HCT116 (cell line): ENCODE results near the gene SKP2. TPM values are rescaled to one million over a fixed set of nuclear protein-coding genes. Genes with fewer than 3 reads are reported as not detected.

Experiments used
- ATAC-seq: fragments of 200-7000 bp; cut with Tn5 transposase; 2 replicates; pipeline ENCODE4 v1.9.1; 2020; ENCODE audit warnings: mild to moderate bottlenecking, moderate library complexity
- BruUV-seq: library from RNA; stranded (reverse); fragments of 400-500 nt; replicated peaks from 2 replicates; lab custom pipeline; 2021; lab: Mats Ljungman, UMichigan
- CTCF ChIA-PET: fragments of 300-600 bp; sonication (Branson Sonifier 250); formaldehyde crosslinking; loops from one replicate; lab custom pipeline; 2021; ENCODE audit warnings: antibody characterized with exemption; lab: Charles Lee
- POLR2A ChIA-PET: fragments of 300-600, 350-600 bp; sonication (Branson Sonifier 250); formaldehyde crosslinking; loops from one replicate; lab custom pipeline; 2021; ENCODE audit warnings: antibody characterized with exemption; lab: Charles Lee
- RAD21 ChIA-PET, 2 experiments: fragments of 300-600 bp; sonication (Branson Sonifier 250); formaldehyde crosslinking; loops; one replicate each; lab custom pipeline; 2023; ENCODE audit warnings: low total read pairs in 2 of 2; ENCODE audit not compliant: uncharacterized antibody in 2 of 2, unreplicated experiment in 2 of 2, low non-redundant PET in 1 of 2; lab: Charles Lee
- DNase-seq: peaks from one replicate; pipeline ENCODE4 v3.0.0-alpha.2; 2010; ENCODE audit warnings: low read depth, low spot score
- H2AFZ ChIP-seq: fragments of 200-600 bp; shearing (Covaris generic), sonication (generic); 2 replicates; pipeline ENCODE4 v1.6.1; 2017; ENCODE audit warnings: low read depth, mixed run types, mixed read lengths, antibody characterized with exemption, low read length; ENCODE audit not compliant: poor library complexity, severe bottlenecking
- H3K27ac ChIP-seq: 2 replicates; pipeline ENCODE4 v1.5.1; 2012; ENCODE audit warnings: low read depth, low read length
- H3K27me3 ChIP-seq: fragments of 200-600 bp; sonication (generic); 2 replicates; pipeline ENCODE4 v1.6.1; 2016; ENCODE audit warnings: mixed run types, low read length, mixed read lengths; ENCODE audit not compliant: insufficient read depth
- H3K36me3 ChIP-seq, 2 experiments: fragments of 200-500 bp in 1 of 2; fragments of 200-600 bp in 1 of 2; sonication (Bioruptor generic) in 1 of 2; sonication (generic) in 1 of 2; 2 replicates each; pipeline versions ENCODE4 v1.5.1 to v1.6.1; 2014 to 2016; ENCODE audit warnings: low read length in 2 of 2, inconsistent platforms in 1 of 2, mixed read lengths in 1 of 2, mixed run types in 1 of 2; ENCODE audit not compliant: insufficient read depth in 2 of 2, control insufficient read depth in 1 of 2
- H3K4me1 ChIP-seq, 2 experiments: fragments of 200-600 bp in 1 of 2; sonication (generic) in 1 of 2; 2 replicates each; pipeline versions ENCODE4 v1.5.1 to v1.6.1; 2012 to 2017; ENCODE audit warnings: low read length in 2 of 2, inconsistent platforms in 1 of 2, mild to moderate bottlenecking in 1 of 2, mixed read lengths in 1 of 2, mixed run types in 1 of 2, moderate library complexity in 1 of 2; ENCODE audit not compliant: insufficient read depth in 2 of 2, control insufficient read depth in 1 of 2
- H3K4me2 ChIP-seq: fragments of 200-600 bp; sonication (generic); 2 replicates; pipeline ENCODE4 v1.6.1; 2017; ENCODE audit warnings: mixed run types, low read length, mixed read lengths
- H3K4me3 ChIP-seq, 2 experiments: fragments of 200-600 bp in 1 of 2; sonication (generic) in 1 of 2; replicated peaks in 1 of 2; 2 replicates each; pipeline ENCODE4 v1.5.1; 2011 to 2016; ENCODE audit warnings: low read length in 2 of 2, control low read depth in 1 of 2, low read depth in 1 of 2, mild to moderate bottlenecking in 1 of 2, mixed read lengths in 1 of 2, mixed run types in 1 of 2
- H3K79me2 ChIP-seq: fragments of 200-600 bp; sonication (generic); 2 replicates; pipeline ENCODE4 v1.6.1; 2017; ENCODE audit warnings: mild to moderate bottlenecking, mixed run types, low read length, moderate library complexity, mixed read lengths; ENCODE audit not compliant: insufficient read depth
- H3K9ac ChIP-seq: fragments of 200-600 bp; sonication (generic); 2 replicates; pipeline ENCODE4 v1.6.1; 2016; ENCODE audit warnings: low read length, mixed read lengths
- H3K9me2 ChIP-seq: fragments of 200-600 bp; sonication (generic), shearing (Covaris generic); 2 replicates; pipeline ENCODE4 v1.6.1; 2017; ENCODE audit warnings: mixed run types, mild to moderate bottlenecking, moderate library complexity; ENCODE audit not compliant: insufficient read depth
- H3K9me3 ChIP-seq, 2 experiments: fragments of 200-500 bp in 1 of 2; fragments of 200-600 bp in 1 of 2; sonication (Bioruptor generic) in 1 of 2; sonication (generic) in 1 of 2; 2 replicates each; pipeline ENCODE4 v1.6.1; 2014 to 2017; ENCODE audit warnings: low read length in 2 of 2, mixed read lengths in 2 of 2, inconsistent platforms in 1 of 2, low read depth in 1 of 2, mild to moderate bottlenecking in 1 of 2, mixed run types in 1 of 2, moderate library complexity in 1 of 2; ENCODE audit not compliant: control insufficient read depth in 1 of 2, insufficient read depth in 1 of 2
- H4K20me1 ChIP-seq: fragments of 200-600 bp; sonication (generic), shearing (Covaris generic); 2 replicates; pipeline ENCODE4 v1.6.1; 2017; ENCODE audit warnings: mixed run types, mild to moderate bottlenecking, moderate library complexity; ENCODE audit not compliant: insufficient read depth
- CBX3 ChIP-seq: IDR thresholded peaks from 2 replicates; pipeline ENCODE4 v1.6.1; 2012; ENCODE audit warnings: low read depth
- ELF1 ChIP-seq: IDR thresholded peaks from 2 replicates; pipeline ENCODE4 v1.6.1; 2012; ENCODE audit warnings: low read depth, borderline replicate concordance
- EZH2 ChIP-seq: fragments of 200-600 bp; sonication (generic); IDR thresholded peaks from 2 replicates; pipeline ENCODE4 v1.6.1; 2017; ENCODE audit warnings: antibody characterized with exemption, mixed run types
- EZH2phosphoT487 ChIP-seq: fragments of 200-600 bp; IDR thresholded peaks from 2 replicates; pipeline ENCODE4 v1.6.1; 2018; ENCODE audit warnings: antibody characterized with exemption, borderline replicate concordance
- FOSL1 ChIP-seq: IDR thresholded peaks from 2 replicates; pipeline ENCODE4 v1.6.1; 2012; ENCODE audit warnings: low read depth
- POLR2AphosphoS5 ChIP-seq: IDR thresholded peaks from 2 replicates; pipeline ENCODE4 v1.6.1; 2011; ENCODE audit warnings: mild to moderate bottlenecking, low read depth, low read length, moderate library complexity
- SIN3A ChIP-seq: IDR thresholded peaks from 2 replicates; pipeline ENCODE4 v1.6.1; 2012; ENCODE audit warnings: low read depth
- SP1 ChIP-seq: IDR thresholded peaks from 2 replicates; pipeline ENCODE4 v1.6.1; 2012; ENCODE audit warnings: low read depth
- SRF ChIP-seq: IDR thresholded peaks from 2 replicates; pipeline ENCODE4 v1.6.1; 2012; ENCODE audit warnings: low read depth
- TCF7L2 ChIP-seq: IDR thresholded peaks from 2 replicates; pipeline ENCODE4 v1.7.0; 2011; ENCODE audit warnings: borderline replicate concordance, inconsistent platforms; ENCODE audit not compliant: insufficient read depth, insufficient read length; ENCODE audit errors: extremely low read depth
- YY1 ChIP-seq: IDR thresholded peaks from 2 replicates; pipeline ENCODE4 v1.6.1; 2011; ENCODE audit warnings: low read length, low read depth, moderate library complexity, mild to moderate bottlenecking; ENCODE audit not compliant: insufficient replicate concordance; ENCODE audit errors: extremely low read depth
- ZFX ChIP-seq: fragments of 450-650 bp; IDR thresholded peaks from 2 replicates; pipeline ENCODE4 v1.6.1; 2017
- ZNF274 ChIP-seq: fragments of 200-500 bp; sonication (Bioruptor generic); IDR thresholded peaks from 2 replicates; pipeline ENCODE4 v1.6.1; 2014; ENCODE audit warnings: mild to moderate bottlenecking, low read depth, low read length, inconsistent platforms
- intact Hi-C: fragments of 100-400 bp; cut with micrococcal nuclease; formaldehyde crosslinking; loops from 2 replicates; pipeline ENCODE4 v1.10.0; 2022
- total RNA-seq: library from RNA; stranded (reverse); gene quantifications from one replicate; pipeline ENCODE4 v1.2.1, GENCODE V29; 2021; ENCODE audit not compliant: unreplicated experiment
- TF ChIP-seq, protein P1 (sequence below): IDR thresholded peaks from 2 replicates; pipeline ENCODE4 v1.6.1; 2012
- TF ChIP-seq, protein P2 (sequence below): IDR thresholded peaks from 2 replicates; pipeline ENCODE4 v1.6.1; 2012; ENCODE audit warnings: low read depth
- TF ChIP-seq, protein P3 (sequence below), 3 experiments: fragments of 200-600 bp in 1 of 3; sonication (generic) in 1 of 3; IDR thresholded peaks in 2 of 3; conservative IDR thresholded peaks in 1 of 3; 2 replicates each; pipeline ENCODE4 v1.5.1; 2012 to 2017; ENCODE audit warnings: low read depth in 2 of 3, low read length in 2 of 3, antibody characterized with exemption in 1 of 3, borderline replicate concordance in 1 of 3, control low read depth in 1 of 3, mild to moderate bottlenecking in 1 of 3, mixed read lengths in 1 of 3, mixed run types in 1 of 3, moderate library complexity in 1 of 3; ENCODE audit not compliant: insufficient read depth in 1 of 3
- TF ChIP-seq, protein P4 (sequence below): IDR thresholded peaks from 2 replicates; pipeline ENCODE4 v1.6.1; 2012

Gene SKP2
- total RNA-seq, 1 experiment from 2014 or later = 44.3 TPM

DNA sequence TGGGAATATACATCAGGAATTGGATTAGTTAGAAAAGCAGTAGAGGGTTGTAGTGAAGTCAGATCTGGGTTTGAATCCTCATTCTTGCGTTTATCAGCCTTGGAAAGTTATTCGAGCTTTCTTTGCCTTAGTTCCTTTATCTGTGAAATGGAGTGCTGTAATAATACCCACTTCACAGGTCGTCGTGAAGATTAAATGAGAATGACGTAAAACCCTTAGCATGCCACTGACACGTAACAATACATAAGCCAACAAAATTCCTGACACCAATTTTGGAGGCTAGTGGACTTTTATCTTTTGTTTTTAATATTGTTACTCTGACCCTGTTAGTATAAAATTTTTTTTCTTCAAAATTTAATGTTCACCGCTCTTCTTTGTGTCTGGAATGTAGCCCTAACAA, 3.4 kb downstream of the SKP2 start (continued):
- no peak for TF ChIP-seq ELF1
- no peak for TF ChIP-seq ZFX
- TF ChIP-seq CBX3 = no peak
- no peak for TF ChIP-seq ZNF274

DNA sequence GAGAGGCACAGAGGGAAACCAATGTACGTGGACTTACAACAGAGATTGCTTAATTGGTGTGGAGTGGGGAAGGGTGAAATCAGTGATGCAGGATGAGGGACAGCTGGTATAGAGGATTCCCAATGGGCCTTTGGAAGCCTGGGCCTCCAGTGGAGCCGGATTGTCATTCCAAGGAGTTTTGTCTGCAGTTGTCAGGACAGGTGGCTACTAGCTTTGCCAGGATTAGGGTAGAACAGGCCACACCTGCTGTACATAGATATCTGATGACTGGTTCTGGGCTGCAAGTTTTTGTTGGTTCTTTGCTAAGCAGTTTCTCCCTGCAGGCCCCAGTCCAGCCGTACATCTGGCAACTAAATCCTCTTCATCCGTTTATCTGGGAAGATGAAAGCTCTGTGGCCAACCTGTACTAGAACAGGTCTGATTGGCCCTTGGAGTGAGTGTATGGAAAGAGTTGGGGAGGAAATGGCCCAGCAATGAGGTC, 4.2 kb downstream of the SKP2 start:
- CTCF ChIA-PET = interaction anchor here (1.6 kb wide), 1 partner anchor 22 kb away, joined by 3 read pairs; no protein-coding TSS in a partner anchor
- Histone ChIP-seq H3K4me1 (peaks cover 4 to 6% of the 10 kb centered on the region in 2 experiments; a peak in 2 of 4 replicates), H3K4me3 (no peak overlapping the region), H3K36me3 (peaks cover 41 to 43% of the 10 kb centered on the region in 2 experiments; a peak in 3 of 4 replicates), H3K79me2 (peaks cover 89% of the 10 kb centered on the region), H3K9me2 (no peaks in the 10 kb centered on the region), H3K9ac (no peak overlapping the region), H2AFZ (no peak overlapping the region), H3K4me2 (no peak overlapping the region), H4K20me1 (no peaks in the 10 kb centered on the region; the same call in 1 of the 2 replicates), H3K9me3 (no peaks in the 10 kb centered on the region), H3K27ac (no peak overlapping the region), H3K27me3 (no peaks in the 10 kb centered on the region)
- ATAC-seq (no peak), DNase-seq (no peak)
- RAD21 ChIA-PET = no interaction called here
- POLR2A ChIA-PET = no interaction called here
- intact Hi-C loops = no loop called here
- no TSS peak for BruUV-seq
- TF ChIP-seq SIN3A = no peak
- no peak for TF ChIP-seq EZH2
- TF ChIP-seq ZFX = no peak
- TF ChIP-seq, protein P1, sequence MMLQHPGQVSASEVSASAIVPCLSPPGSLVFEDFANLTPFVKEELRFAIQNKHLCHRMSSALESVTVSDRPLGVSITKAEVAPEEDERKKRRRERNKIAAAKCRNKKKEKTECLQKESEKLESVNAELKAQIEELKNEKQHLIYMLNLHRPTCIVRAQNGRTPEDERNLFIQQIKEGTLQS = no peak
- TF ChIP-seq, protein P2, sequence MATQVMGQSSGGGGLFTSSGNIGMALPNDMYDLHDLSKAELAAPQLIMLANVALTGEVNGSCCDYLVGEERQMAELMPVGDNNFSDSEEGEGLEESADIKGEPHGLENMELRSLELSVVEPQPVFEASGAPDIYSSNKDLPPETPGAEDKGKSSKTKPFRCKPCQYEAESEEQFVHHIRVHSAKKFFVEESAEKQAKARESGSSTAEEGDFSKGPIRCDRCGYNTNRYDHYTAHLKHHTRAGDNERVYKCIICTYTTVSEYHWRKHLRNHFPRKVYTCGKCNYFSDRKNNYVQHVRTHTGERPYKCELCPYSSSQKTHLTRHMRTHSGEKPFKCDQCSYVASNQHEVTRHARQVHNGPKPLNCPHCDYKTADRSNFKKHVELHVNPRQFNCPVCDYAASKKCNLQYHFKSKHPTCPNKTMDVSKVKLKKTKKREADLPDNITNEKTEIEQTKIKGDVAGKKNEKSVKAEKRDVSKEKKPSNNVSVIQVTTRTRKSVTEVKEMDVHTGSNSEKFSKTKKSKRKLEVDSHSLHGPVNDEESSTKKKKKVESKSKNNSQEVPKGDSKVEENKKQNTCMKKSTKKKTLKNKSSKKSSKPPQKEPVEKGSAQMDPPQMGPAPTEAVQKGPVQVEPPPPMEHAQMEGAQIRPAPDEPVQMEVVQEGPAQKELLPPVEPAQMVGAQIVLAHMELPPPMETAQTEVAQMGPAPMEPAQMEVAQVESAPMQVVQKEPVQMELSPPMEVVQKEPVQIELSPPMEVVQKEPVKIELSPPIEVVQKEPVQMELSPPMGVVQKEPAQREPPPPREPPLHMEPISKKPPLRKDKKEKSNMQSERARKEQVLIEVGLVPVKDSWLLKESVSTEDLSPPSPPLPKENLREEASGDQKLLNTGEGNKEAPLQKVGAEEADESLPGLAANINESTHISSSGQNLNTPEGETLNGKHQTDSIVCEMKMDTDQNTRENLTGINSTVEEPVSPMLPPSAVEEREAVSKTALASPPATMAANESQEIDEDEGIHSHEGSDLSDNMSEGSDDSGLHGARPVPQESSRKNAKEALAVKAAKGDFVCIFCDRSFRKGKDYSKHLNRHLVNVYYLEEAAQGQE = no peak
- no peak for TF ChIP-seq TCF7L2
- TF ChIP-seq, protein P3, sequence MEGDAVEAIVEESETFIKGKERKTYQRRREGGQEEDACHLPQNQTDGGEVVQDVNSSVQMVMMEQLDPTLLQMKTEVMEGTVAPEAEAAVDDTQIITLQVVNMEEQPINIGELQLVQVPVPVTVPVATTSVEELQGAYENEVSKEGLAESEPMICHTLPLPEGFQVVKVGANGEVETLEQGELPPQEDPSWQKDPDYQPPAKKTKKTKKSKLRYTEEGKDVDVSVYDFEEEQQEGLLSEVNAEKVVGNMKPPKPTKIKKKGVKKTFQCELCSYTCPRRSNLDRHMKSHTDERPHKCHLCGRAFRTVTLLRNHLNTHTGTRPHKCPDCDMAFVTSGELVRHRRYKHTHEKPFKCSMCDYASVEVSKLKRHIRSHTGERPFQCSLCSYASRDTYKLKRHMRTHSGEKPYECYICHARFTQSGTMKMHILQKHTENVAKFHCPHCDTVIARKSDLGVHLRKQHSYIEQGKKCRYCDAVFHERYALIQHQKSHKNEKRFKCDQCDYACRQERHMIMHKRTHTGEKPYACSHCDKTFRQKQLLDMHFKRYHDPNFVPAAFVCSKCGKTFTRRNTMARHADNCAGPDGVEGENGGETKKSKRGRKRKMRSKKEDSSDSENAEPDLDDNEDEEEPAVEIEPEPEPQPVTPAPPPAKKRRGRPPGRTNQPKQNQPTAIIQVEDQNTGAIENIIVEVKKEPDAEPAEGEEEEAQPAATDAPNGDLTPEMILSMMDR (IDR thresholded peaks at IDR 0.05 in 2 of 3, conservative IDR thresholded peaks at IDR 0.05 in 1 of 3; ENCODE audit: borderline replicate concordance in 1 of 3, insufficient read depth in 1 of 3, low read depth in 2 of 3, low read length in 2 of 3) = no peak
- TF ChIP-seq, protein P4, sequence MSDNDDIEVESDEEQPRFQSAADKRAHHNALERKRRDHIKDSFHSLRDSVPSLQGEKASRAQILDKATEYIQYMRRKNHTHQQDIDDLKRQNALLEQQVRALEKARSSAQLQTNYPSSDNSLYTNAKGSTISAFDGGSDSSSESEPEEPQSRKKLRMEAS = no peak
- TF ChIP-seq YY1 = no peak
- no peak for TF ChIP-seq ELF1
- TF ChIP-seq FOSL1 = no peak
- TF ChIP-seq EZH2phosphoT487 = no peak
- TF ChIP-seq SRF = no peak
- TF ChIP-seq ZNF274 = no peak
- no peak for TF ChIP-seq POLR2AphosphoS5
- TF ChIP-seq SP1 = no peak
- no peak for TF ChIP-seq CBX3
